ENCODE data around the gene AIRE. TPM values are rescaled to one million over a fixed set of nuclear protein-coding genes. Genes with fewer than 3 reads are reported as not detected.

Gene AIRE
- total RNA-seq, 1 donor from 2014 or later: 0.17 TPM

DNA sequence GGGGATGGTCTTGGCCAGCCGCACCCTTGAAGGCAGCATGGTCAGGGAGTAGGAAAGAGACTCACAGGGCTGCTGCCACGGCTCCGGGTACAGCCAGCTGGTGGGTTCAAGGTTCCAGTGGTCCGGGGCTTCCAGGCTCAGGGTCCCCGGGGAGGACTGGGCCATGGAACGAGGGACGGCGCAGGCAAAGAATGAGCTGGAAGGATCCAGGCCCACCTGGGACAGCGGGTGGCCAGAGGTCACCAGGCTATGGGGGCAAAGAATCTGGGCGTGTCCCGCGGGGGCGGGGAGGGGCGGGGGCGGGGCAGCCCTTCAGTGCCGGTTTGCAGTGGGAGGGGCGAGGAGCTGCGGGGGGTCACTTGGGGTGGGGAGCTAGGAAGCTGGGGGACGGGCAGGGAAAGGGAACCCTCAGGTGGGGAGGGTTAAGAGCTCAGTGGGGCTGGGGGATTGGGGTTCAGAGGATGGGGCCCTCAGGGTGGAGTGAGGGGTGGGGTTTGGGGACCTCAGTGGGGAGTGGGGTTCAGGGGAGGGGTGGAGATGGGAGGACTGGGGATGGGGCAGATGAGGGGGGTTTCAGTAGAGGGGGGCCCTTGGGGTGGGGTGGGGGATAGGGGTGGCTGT lies 23.9 kb upstream of the AIRE start, which contains the start of gene DNMT3L:
Gene DNMT3L (minus strand): TSS at position 223 of the 621 bp plus-strand sequence. CDS start 638 bp downstream, outside the sequence.
- TF ChIP-seq, protein P1, sequence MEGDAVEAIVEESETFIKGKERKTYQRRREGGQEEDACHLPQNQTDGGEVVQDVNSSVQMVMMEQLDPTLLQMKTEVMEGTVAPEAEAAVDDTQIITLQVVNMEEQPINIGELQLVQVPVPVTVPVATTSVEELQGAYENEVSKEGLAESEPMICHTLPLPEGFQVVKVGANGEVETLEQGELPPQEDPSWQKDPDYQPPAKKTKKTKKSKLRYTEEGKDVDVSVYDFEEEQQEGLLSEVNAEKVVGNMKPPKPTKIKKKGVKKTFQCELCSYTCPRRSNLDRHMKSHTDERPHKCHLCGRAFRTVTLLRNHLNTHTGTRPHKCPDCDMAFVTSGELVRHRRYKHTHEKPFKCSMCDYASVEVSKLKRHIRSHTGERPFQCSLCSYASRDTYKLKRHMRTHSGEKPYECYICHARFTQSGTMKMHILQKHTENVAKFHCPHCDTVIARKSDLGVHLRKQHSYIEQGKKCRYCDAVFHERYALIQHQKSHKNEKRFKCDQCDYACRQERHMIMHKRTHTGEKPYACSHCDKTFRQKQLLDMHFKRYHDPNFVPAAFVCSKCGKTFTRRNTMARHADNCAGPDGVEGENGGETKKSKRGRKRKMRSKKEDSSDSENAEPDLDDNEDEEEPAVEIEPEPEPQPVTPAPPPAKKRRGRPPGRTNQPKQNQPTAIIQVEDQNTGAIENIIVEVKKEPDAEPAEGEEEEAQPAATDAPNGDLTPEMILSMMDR (IDR thresholded peaks at IDR 0.05; ENCODE audit: insufficient read depth, low read length, poor library complexity, severe bottlenecking): no peak
- Histone ChIP-seq H3K4me3 (ENCODE audit: low read depth, low read length) (no peak within 1 kb of the TSS), H3K36me3 (ENCODE audit: control insufficient read depth, insufficient read depth, low read length) (no peaks in the 10 kb centered on the region), H3K27me3 (ENCODE audit: control insufficient read depth, insufficient read depth, low read length) (peaks cover 12% of the 10 kb centered on the region)
- DNase-seq (ENCODE audit: low read depth): no peak

DNA sequence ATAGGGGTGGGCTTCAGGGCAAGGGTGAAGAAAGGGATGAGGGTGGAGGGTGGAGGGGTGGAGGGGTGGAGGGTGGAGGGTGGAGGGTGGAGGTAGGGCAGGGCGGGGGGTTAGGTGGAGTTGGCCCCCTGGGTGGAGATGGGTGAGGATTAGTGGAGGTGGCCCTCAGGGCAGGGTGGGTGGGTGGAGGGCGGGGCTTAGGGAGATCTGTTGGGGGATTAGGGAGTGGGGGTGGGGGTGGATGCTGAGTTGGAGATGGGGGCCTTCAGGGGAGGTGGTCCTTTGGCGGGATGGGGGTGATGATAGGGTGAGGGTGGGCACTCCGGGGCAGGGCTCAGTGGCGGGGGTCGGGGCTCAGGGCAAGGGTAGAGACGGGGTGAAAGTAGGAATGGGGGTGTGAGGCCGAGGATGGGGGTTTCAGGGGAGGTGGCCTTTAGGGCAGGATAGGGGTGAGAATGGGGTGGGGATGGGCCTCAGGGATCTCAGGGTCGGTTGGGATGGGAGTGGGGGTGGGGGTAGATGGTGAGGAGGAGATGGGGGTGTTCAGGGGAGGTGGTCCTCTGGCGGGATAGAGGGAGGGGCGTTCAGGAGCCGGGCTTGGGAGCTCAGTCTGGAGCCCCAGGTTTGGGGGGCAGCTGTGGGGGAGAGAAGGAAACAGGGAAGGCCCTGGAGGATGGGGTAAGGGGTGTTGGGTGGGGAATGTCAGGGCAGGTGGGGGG lies 23.2 kb upstream of the AIRE start:
- H3K27me3 ChIP-seq (ENCODE audit: control insufficient read depth, insufficient read depth, low read length): peaks cover 12% of the 10 kb centered on the region
- TF ChIP-seq, protein P1 (IDR thresholded peaks at IDR 0.05; ENCODE audit: insufficient read depth, low read length, poor library complexity, severe bottlenecking): no peak

DNA sequence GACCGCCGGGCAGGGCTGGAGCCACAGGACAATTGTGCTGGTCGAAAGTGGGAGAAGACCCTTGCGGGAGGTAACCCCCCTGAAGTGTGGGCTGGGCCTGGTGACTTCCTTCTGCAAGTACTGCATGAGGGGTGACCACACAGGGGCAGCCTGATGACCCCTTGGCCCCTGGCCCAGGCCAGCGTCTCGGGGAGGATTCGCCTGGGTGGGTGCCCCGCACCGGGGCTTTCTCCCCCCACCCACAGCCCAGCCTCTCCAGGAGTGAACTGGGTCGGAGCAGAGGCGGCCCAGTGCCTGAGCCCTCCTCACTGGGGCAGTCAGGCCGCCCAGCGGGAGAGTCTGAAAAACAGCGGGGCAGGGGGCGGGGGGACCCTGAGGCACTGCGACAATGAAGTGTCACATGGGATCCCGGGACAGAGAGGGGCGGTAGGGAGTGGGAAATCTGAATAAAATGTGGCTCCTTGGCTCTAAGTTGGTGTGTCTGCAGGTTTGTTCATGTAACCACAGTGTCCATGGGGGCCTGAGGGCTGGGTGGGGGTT lies 22.4 kb upstream of the AIRE start:
- H3K36me3 ChIP-seq (ENCODE audit: control insufficient read depth, insufficient read depth, low read length): no peaks in the 10 kb centered on the region
- no peak for DNase-seq (ENCODE audit: low read depth)
- TF ChIP-seq, protein P1 (IDR thresholded peaks at IDR 0.05; ENCODE audit: insufficient read depth, low read length, poor library complexity, severe bottlenecking): no peak
- peaks cover 12% of the 10 kb centered on the region for H3K27me3 ChIP-seq (ENCODE audit: control insufficient read depth, insufficient read depth, low read length)
- no peak overlapping the region for H3K4me3 ChIP-seq (ENCODE audit: low read depth, low read length)

More for the DNA sequence above, 23.2 kb upstream of the AIRE start:
- H3K36me3 ChIP-seq (ENCODE audit: control insufficient read depth, insufficient read depth, low read length): no peaks in the 10 kb centered on the region
- no peak overlapping the region for H3K4me3 ChIP-seq (ENCODE audit: low read depth, low read length)
- DNase-seq (ENCODE audit: low read depth): no peak

DNA sequence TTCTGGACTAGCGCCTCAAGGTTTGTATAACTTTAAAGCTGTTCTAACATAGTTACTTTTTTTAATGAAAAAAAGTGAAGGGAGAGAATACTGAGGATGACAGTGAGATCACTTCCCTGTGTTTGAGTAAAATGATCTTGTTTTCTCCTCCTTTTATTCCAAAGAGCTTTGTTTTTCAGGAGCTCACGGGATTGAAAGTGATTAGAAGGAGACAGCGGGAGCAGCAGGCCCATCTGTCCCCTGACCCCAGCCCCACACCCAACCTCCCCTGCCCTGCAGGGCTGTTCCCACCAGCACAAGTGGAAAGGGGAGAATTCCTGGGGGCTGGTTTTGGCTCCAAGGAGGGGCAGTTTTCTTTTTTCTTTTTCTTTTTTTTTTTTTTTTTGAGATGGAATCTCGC lies 21.9 kb upstream of the AIRE start:
- Histone ChIP-seq H3K4me3 (ENCODE audit: low read depth, low read length) (no peak overlapping the region), H3K27me3 (ENCODE audit: control insufficient read depth, insufficient read depth, low read length) (peaks cover 12% of the 10 kb centered on the region), H3K36me3 (ENCODE audit: control insufficient read depth, insufficient read depth, low read length) (no peaks in the 10 kb centered on the region)
- TF ChIP-seq, protein P1 (IDR thresholded peaks at IDR 0.05; ENCODE audit: insufficient read depth, low read length, poor library complexity, severe bottlenecking): no peak
- no peak for DNase-seq (ENCODE audit: low read depth)

DNA sequence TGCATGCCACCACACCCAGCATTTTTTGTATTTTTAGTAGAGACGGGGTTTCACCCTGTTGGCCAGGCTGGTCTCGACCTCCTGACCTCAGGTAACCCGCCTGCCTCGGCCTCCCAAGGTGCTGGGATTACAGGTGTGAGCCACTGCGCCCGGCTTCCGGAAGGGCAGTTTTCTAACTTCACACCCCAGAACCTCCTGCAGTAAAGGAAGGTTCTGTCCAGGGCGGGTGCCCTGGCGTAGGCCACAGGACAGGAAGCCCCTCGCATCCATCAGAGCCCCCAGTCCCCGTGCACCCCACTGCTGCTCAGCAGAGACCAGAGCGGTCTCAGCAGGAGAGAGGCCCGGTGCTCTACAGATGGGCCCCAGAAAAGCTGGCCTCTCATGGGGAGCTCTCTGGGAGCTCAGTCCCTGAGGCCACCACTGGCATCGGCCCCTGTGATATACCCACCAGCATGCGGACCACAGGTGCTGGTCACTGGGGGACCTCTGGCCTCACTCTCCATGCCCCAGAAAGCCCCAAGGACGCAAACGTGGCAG lies 19.9 kb upstream of the AIRE start:
- Histone ChIP-seq H3K36me3 (ENCODE audit: control insufficient read depth, insufficient read depth, low read length) (no peaks in the 10 kb centered on the region), H3K4me3 (ENCODE audit: low read depth, low read length) (no peak overlapping the region), H3K27me3 (ENCODE audit: control insufficient read depth, insufficient read depth, low read length) (peaks cover 10% of the 10 kb centered on the region)
- TF ChIP-seq, protein P1 (IDR thresholded peaks at IDR 0.05; ENCODE audit: insufficient read depth, low read length, poor library complexity, severe bottlenecking): no peak
- no peak for DNase-seq (ENCODE audit: low read depth)
